HepG2 (cell line): ENCODE data around the gene URI1. TPM values are rescaled to one million over a fixed set of nuclear protein-coding genes. Genes with fewer than 3 reads are reported as not detected.
A peak's percentile ranks its signal among the peaks of the same experiment; 100 is the strongest.

Experiments used
- AFF4 ChIP-seq: sonication (generic); formaldehyde crosslinking; IDR thresholded peaks from 2 replicates; pipeline ENCODE4 v1.4.0; 2020; ENCODE audit warnings: missing genetic modification reagents
- BCL3 ChIP-seq: sonication (generic); formaldehyde crosslinking; IDR thresholded peaks from 2 replicates; pipeline ENCODE4 v1.5.1; 2020; ENCODE audit warnings: mild to moderate bottlenecking, missing genetic modification reagents, moderate library complexity
- BCL6 ChIP-seq: IDR thresholded peaks from 2 replicates; pipeline ENCODE4 v1.6.1; 2016; ENCODE audit warnings: missing genetic modification reagents, missing compliant biosample characterization
- GATAD1 ChIP-seq: IDR thresholded peaks from 2 replicates; pipeline ENCODE4 v1.6.1; 2016; ENCODE audit warnings: missing genetic modification reagents, missing compliant biosample characterization
- KDM4B ChIP-seq: sonication (generic); formaldehyde crosslinking; IDR thresholded peaks from 2 replicates; pipeline ENCODE4 v1.4.0; 2020; ENCODE audit warnings: missing genetic modification reagents
- SP2 ChIP-seq: sonication (generic); formaldehyde crosslinking; IDR thresholded peaks from 2 replicates; pipeline ENCODE4 v1.5.1; 2020; ENCODE audit warnings: mild to moderate bottlenecking, missing genetic modification reagents
- XBP1 ChIP-seq: sonication (generic); formaldehyde crosslinking; IDR thresholded peaks from 2 replicates; pipeline ENCODE4 v1.5.0; 2020; ENCODE audit warnings: missing genetic modification reagents
- ZEB1 ChIP-seq: IDR thresholded peaks from 2 replicates; pipeline ENCODE4 v1.6.1; 2012; ENCODE audit warnings: mild to moderate bottlenecking, low read depth, inconsistent platforms; ENCODE audit not compliant: insufficient replicate concordance
- ZNF138 ChIP-seq: sonication (generic); formaldehyde crosslinking; IDR thresholded peaks from 2 replicates; pipeline ENCODE4 v1.5.0; 2020; ENCODE audit warnings: mild to moderate bottlenecking, low read depth, missing genetic modification reagents
- ZNF235 ChIP-seq: sonication (generic); formaldehyde crosslinking; IDR thresholded peaks from 2 replicates; pipeline ENCODE4 v1.8.1; 2023; ENCODE audit warnings: mild to moderate bottlenecking, missing genetic modification reagents, borderline replicate concordance
- ZNF3 ChIP-seq: IDR thresholded peaks from 2 replicates; pipeline ENCODE4 v1.7.0; 2017; ENCODE audit warnings: inconsistent platforms
- ZNF501 ChIP-seq: sonication (generic); formaldehyde crosslinking; IDR thresholded peaks from 2 replicates; pipeline ENCODE4 v1.5.1; 2020; ENCODE audit warnings: mild to moderate bottlenecking, moderate library complexity, missing genetic modification reagents
- ZNF616 ChIP-seq: sonication (generic); formaldehyde crosslinking; IDR thresholded peaks from 2 replicates; pipeline ENCODE4 v1.5.0; 2020; ENCODE audit warnings: low read depth, mild to moderate bottlenecking, missing genetic modification reagents
- ZNF737 ChIP-seq: sonication (generic); formaldehyde crosslinking; IDR thresholded peaks from 2 replicates; pipeline ENCODE4 v1.5.0; 2020; ENCODE audit warnings: missing genetic modification reagents, mild to moderate bottlenecking, borderline replicate concordance
- ZSCAN5A ChIP-seq: sonication (generic); formaldehyde crosslinking; IDR thresholded peaks from 2 replicates; pipeline ENCODE4 v1.8.0; 2022; ENCODE audit warnings: mild to moderate bottlenecking, missing genetic modification reagents, borderline replicate concordance
- polyA plus RNA-seq, 8 experiments: library from polyadenylated mRNA; depleted of rRNA in 3 of 8; stranded (reverse) in 7 of 8; unstranded in 1 of 8; fragments of >200 nt; fragmentation: Illumina TruSeq in 4 of 8; extraction: Trizol in 4 of 8; gene quantifications; 2 replicates each; pipeline versions ENCODE4 v1.2.1 to v1.2.3, GENCODE V29; 2011 to 2016; ENCODE audit warnings: low read depth in 4 of 8, missing spikeins in 1 of 8, mixed read lengths in 1 of 8; ENCODE audit not compliant: insufficient read depth in 1 of 8
- total RNA-seq, 5 experiments: library from RNA; depleted of rRNA; stranded (reverse); fragments of >200 nt; fragmentation: Illumina TruSeq; extraction: Trizol; gene quantifications; 2 replicates each; pipeline ENCODE4 v1.2.3, GENCODE V29; 2016; ENCODE audit warnings: low read depth in 1 of 5
- TF ChIP-seq, protein P1 (sequence below): sonication (generic); formaldehyde crosslinking; IDR thresholded peaks from 2 replicates; pipeline ENCODE4 v1.4.0; 2020; ENCODE audit warnings: missing genetic modification reagents, mild to moderate bottlenecking, borderline replicate concordance
- TF ChIP-seq, protein P2 (sequence below): sonication (generic); formaldehyde crosslinking; IDR thresholded peaks from 2 replicates; pipeline ENCODE4 v1.4.0; 2020; ENCODE audit warnings: missing genetic modification reagents
- TF ChIP-seq, protein P3 (sequence below): IDR thresholded peaks from 2 replicates; pipeline ENCODE4 v1.6.1; 2016; ENCODE audit warnings: low read depth, control low read depth

Gene URI1
- total and polyA plus RNA-seq, 2 of the 13 experiments (the other 11 are each of a cell fraction or from before 2014, with no cell fraction given) = 43.6 to 67.9 TPM

DNA sequence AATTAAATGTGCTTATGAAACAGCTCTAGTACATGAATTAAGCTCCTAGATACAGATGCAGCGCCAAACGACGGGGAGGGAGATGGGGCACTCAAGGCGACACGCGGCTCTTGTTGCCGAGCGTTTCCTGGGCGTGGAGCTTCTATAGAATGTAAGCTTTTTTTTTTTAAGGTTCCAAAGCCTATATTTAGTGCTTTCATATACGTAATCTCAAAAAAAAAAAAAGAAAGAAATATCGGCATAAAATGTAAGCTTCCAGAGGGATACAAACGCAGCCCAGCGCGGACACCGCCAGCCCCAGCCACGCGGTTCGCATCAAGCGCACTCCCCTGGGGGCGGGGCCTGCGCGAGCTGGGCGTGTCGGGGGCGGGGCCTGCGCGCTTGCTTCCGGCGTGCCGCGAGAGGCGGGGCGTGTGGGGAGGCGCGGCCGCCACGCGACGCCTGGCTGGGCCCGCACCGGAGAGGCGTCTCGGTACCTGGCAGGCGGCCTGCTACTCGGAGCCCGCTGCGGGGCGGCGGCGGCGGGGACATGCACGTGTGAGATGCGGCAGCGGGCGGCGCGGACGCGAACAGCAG, at the start of gene URI1 (continued):
- no peak for TF ChIP-seq ZSCAN5A (CRISPR knock-in tag)
- TF ChIP-seq, protein P1, sequence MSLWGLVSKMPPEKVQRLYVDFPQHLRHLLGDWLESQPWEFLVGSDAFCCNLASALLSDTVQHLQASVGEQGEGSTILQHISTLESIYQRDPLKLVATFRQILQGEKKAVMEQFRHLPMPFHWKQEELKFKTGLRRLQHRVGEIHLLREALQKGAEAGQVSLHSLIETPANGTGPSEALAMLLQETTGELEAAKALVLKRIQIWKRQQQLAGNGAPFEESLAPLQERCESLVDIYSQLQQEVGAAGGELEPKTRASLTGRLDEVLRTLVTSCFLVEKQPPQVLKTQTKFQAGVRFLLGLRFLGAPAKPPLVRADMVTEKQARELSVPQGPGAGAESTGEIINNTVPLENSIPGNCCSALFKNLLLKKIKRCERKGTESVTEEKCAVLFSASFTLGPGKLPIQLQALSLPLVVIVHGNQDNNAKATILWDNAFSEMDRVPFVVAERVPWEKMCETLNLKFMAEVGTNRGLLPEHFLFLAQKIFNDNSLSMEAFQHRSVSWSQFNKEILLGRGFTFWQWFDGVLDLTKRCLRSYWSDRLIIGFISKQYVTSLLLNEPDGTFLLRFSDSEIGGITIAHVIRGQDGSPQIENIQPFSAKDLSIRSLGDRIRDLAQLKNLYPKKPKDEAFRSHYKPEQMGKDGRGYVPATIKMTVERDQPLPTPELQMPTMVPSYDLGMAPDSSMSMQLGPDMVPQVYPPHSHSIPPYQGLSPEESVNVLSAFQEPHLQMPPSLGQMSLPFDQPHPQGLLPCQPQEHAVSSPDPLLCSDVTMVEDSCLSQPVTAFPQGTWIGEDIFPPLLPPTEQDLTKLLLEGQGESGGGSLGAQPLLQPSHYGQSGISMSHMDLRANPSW = no peak
- no peak for TF ChIP-seq ZNF737 (CRISPR knock-in tag)
- TF ChIP-seq KDM4B = no peak
- TF ChIP-seq SP2 (CRISPR knock-in tag) = no peak
- TF ChIP-seq AFF4 (CRISPR knock-in tag) = no peak
- TF ChIP-seq, protein P2, sequence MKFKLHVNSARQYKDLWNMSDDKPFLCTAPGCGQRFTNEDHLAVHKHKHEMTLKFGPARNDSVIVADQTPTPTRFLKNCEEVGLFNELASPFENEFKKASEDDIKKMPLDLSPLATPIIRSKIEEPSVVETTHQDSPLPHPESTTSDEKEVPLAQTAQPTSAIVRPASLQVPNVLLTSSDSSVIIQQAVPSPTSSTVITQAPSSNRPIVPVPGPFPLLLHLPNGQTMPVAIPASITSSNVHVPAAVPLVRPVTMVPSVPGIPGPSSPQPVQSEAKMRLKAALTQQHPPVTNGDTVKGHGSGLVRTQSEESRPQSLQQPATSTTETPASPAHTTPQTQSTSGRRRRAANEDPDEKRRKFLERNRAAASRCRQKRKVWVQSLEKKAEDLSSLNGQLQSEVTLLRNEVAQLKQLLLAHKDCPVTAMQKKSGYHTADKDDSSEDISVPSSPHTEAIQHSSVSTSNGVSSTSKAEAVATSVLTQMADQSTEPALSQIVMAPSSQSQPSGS (CRISPR knock-in tag) = 0 out of 2 replicates have a peak, but pooled peaks have one; percentile 23
- TF ChIP-seq ZNF616 (CRISPR knock-in tag) = no peak
- TF ChIP-seq GATAD1 (CRISPR knock-in tag) = peak; percentile 25; the same call in 1 of the 2 replicates
- peak; percentile 35 for TF ChIP-seq BCL3 (CRISPR knock-in tag)
- TF ChIP-seq ZNF501 (CRISPR knock-in tag) = no peak
- no peak for TF ChIP-seq ZNF3
- 0 out of 2 replicates have a peak, but pooled peaks have one; percentile 12 for TF ChIP-seq BCL6 (CRISPR knock-in tag)
- no peak for TF ChIP-seq ZEB1
- no peak for TF ChIP-seq ZNF138
- TF ChIP-seq, protein P3, sequence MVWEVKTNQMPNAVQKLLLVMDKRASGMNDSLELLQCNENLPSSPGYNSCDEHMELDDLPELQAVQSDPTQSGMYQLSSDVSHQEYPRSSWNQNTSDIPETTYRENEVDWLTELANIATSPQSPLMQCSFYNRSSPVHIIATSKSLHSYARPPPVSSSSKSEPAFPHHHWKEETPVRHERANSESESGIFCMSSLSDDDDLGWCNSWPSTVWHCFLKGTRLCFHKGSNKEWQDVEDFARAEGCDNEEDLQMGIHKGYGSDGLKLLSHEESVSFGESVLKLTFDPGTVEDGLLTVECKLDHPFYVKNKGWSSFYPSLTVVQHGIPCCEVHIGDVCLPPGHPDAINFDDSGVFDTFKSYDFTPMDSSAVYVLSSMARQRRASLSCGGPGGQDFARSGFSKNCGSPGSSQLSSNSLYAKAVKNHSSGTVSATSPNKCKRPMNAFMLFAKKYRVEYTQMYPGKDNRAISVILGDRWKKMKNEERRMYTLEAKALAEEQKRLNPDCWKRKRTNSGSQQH (CRISPR knock-in tag) = no peak
- no peak for TF ChIP-seq ZNF235 (CRISPR knock-in tag)
- TF ChIP-seq XBP1 (CRISPR knock-in tag) = no peak
